ENCODE results near the gene SORT1.
"Not testable (repeated sequence)": the region's sequence is repeated elsewhere in the genome, so short reads cannot be mapped to it uniquely, and the experiment has no call there.

The SORT1 gene

GRCh38 chr1:109383087-109383779 is 14.5 kb downstream of the SORT1 start:
- no peak for DNase-seq (ENCODE audit: low read depth in 2 of 2, low spot score in 1 of 2)

- no peak for DNase-seq (ENCODE audit: low read depth in 2 of 2, low spot score in 1 of 2)
Measured at GRCh38 chr1:109381573-109381972, 16.1 kb downstream of the SORT1 start.

GRCh38 chr1:109379907-109380306 is 17.8 kb downstream of the SORT1 start:
- DNase-seq (ENCODE audit: low read depth in 2 of 2, low spot score in 1 of 2), result no peak

GRCh38 chr1:109379422-109379821 is 18.3 kb downstream of the SORT1 start:
- no peak for DNase-seq (ENCODE audit: low read depth in 2 of 2, low spot score in 1 of 2)

DNA sequence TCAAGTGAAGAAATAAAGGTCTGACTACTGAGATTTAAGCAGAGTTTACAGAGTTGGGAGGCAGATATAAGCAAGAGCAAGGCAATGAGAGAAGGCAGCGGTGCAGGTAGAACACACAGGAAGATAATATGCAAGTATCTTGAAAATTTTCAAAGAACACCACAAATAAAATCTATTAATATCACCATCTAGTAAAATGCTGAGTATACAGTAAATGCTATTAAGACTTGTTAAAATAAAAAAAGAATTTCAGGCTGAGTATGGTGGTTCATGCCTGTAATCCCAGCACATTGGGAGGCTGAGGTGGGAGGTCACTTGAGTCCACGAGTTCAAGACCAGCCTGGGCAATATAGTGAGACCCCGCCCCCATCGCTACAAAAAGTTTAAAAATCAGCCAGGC is 20.0 kb downstream of the SORT1 start:
- DNase-seq (ENCODE audit: low read depth in 2 of 2, low spot score in 1 of 2), result no peak

GRCh38 chr1:109373696-109374095 is 24.0 kb downstream of the SORT1 start:
- DNase-seq (ENCODE audit: low read depth in 2 of 2, low spot score in 1 of 2), result not testable (repeated sequence)

- no peak for DNase-seq (ENCODE audit: low read depth in 2 of 2, low spot score in 1 of 2)
Measured at GRCh38 chr1:109373126-109373525, 24.6 kb downstream of the SORT1 start.

DNA sequence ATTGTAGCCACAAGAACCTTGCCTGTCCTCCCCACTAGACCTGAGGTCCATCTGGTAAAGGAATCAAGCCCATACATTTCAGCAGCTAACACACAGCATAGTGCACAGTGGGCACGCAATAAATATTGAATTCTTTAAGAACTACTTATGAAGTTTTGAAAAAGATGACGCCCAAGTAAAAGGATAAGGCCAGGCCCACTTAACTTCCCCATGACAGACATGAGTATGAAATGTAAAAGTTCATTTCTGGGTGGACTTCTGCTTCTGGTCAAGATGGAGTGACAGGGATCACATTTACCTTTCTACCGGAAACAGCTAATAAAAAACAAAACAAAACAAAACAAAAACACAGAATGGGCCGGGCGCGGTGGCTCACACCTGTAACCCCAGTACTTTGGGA is 25.4 kb downstream of the SORT1 start:
- no peak for DNase-seq (ENCODE audit: low read depth in 2 of 2, low spot score in 1 of 2)

DNA sequence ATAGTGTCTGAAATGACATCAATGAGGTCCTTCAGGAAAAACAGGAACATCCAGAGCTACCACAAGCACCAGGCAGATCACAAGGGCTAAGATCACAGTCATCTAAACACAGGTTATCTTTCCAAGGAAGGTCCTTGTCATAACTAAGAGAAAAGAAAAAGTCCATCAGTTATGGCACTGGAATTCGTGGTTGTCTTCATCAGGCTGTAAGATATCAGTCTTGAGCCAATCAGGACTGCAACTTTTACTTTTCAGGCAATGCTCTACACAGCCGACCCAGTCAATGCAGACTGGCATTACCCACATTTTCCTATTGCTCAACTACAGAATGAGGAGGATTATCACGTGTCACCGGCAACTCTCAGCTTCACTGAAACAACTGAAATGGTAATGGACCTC is 26.4 kb downstream of the SORT1 start:
- no peak for DNase-seq (ENCODE audit: low read depth in 2 of 2, low spot score in 1 of 2)

DNA sequence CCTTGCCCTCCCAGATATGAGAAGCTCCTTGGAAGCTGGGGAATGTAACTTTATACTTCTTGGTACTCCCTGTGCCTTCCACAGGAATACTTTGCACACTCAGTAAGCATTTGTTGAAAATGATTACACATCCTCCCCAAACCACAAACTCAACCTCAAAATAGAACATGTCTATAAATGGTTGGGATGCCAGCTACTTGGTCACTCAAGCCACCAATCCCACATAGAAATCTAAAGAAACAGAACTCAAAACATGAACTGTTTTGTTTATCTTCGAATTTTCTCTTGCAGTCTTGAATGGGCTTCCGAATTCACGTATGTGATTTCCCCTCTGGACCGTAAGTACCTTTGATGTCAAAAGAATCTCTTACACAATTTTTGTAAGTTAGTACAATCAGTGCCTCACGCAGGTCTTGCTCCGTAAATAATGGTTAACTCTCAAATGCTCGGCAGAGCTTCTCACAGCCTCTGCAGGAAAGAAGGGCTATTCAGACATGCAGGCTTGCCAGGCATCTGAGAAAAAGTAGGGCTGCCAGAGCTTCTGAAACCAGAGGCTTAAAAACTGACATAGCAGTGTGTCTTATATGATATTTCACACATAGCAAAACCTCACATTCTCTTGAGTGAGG is 26.9 kb downstream of the SORT1 start:
- DNase-seq (ENCODE audit: low read depth in 2 of 2, low spot score in 1 of 2), result no peak

- DNase-seq (ENCODE audit: low read depth in 2 of 2, low spot score in 1 of 2), result no peak
Measured at GRCh38 chr1:109369167-109369746, 28.5 kb downstream of the SORT1 start.

GRCh38 chr1:109368464-109368863 is 29.3 kb downstream of the SORT1 start:
- DNase-seq (ENCODE audit: low read depth in 2 of 2, low spot score in 1 of 2), result no peak

DNA sequence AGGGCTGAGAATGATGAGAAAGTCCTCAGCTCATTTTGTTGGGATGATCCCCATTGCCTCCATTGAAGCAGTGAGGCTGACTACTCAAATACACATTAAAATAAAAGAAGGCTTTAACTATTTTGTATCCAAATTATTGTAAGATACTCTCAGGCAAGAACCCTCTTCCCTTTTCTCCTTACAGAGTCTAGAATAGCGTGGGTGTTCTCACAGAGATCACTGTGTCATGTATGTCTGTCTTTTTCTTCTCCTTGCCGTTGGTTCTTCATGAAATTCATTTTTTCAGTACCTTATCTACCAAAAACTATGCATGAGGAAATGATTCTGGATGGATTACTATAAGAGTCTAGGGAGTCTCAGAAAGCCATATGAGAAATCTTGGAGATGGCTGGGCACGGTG is 30.1 kb downstream of the SORT1 start:
- no peak for DNase-seq (ENCODE audit: low read depth in 2 of 2, low spot score in 1 of 2)

DNA sequence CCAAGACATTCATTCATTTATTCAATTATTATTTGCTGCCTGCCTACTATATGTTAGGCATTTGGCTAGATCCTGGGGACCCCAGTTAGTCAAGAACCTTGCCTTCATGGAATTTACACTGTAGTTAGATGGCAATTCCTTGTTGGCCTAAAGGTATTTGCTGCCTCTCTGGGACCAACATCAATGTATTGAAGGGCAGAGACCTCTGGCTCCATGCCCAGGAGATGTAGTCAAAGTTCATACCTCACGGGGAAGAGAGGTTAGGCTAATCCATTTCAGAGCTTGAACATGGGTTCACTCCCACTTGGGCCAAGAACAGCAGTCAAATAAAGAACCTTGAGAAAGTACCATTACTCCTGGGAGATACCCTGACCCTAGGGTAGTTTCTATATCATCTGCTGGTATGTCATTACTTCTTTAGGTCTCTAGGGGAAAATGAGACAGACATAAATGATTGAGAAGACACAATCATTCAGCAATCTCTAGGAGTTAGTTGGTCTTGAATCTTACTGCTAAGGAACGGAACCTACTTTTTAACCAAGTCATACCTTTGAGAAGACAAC is 32.0 kb downstream of the SORT1 start:
- no peak for DNase-seq (ENCODE audit: low read depth in 2 of 2, low spot score in 1 of 2)

GRCh38 chr1:109361649-109362048 is 36.1 kb downstream of the SORT1 start:
- DNase-seq (ENCODE audit: low read depth in 2 of 2, low spot score in 1 of 2), result no peak

DNA sequence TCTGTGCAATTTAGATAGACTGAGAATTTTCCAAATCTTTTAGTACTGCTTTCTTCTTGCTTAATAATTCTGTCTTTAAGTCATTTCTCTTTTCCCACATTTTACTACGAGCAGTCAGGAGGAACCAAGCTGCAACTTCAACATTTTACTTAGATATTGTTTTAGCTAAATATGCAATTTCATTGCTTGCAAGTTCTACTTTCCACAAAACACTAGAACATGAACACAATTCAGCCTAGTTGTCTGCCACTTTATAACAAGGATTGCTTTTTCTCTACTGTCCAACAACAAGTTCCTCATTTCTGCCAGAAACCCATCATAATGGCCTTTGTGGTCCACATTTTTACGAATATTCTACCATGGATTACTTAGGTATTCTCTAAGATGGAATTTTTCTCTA is 36.6 kb downstream of the SORT1 start:
- DNase-seq (ENCODE audit: low read depth in 2 of 2, low spot score in 1 of 2), result no peak

- DNase-seq (ENCODE audit: low read depth in 2 of 2, low spot score in 1 of 2), result no peak
Measured at GRCh38 chr1:109357616-109358015, 40.1 kb downstream of the SORT1 start.

- no peak for DNase-seq (ENCODE audit: low read depth in 2 of 2, low spot score in 1 of 2)
Measured at GRCh38 chr1:109356915-109357314, 40.8 kb downstream of the SORT1 start.

DNA sequence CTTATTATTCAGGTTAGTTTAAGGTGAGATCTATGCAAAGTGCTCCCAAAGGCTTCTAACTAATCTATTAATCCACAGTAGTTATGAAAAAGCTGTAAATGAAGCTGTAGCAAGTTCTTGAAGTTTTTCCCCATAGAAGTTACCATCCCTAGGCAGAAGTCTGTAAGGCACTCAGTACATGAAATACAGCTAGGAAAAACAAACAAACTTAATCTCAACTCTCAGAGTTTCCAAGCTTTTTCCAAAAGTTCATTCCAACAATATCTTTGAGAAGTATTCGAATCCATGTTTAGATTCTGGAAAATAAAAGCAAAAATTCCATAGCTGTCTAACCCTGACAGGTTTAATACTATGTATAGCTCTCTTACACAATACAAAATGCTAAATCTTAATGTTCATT is 41.2 kb downstream of the SORT1 start:
- DNase-seq (ENCODE audit: low read depth in 2 of 2, low spot score in 1 of 2), result no peak

DNA sequence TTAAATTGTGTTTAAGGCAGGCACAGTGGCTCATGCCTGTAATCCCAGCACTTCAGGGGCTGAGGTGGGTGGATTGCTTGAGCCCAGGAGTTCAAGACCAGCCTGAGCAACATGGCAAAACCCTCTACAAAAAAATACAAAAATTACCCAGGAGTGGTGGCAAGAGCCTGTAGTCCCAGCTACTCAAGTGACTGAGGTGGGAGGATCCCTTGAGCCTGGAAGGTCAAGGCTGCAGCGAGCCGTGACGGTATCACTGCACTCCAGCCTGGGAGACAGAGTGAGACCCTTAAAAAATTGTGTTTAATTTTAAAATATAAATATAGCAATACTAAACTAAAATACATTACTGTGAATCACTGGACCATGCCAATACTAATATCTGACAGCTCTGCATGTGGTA is 42.8 kb downstream of the SORT1 start:
- no peak for DNase-seq (ENCODE audit: low read depth in 2 of 2, low spot score in 1 of 2)

GRCh38 chr1:109351457-109351856 is 46.3 kb downstream of the SORT1 start:
- DNase-seq (ENCODE audit: low read depth in 2 of 2, low spot score in 1 of 2), result no peak

GRCh38 chr1:109350655-109351054 is 47.1 kb downstream of the SORT1 start:
- no peak for DNase-seq (ENCODE audit: low read depth in 2 of 2, low spot score in 1 of 2)
